K562 (cell line): Measurements from ENCODE around the gene CNTFR. TPM values are rescaled to one million over a fixed set of nuclear protein-coding genes. Genes with fewer than 3 reads are reported as not detected.
A peak's percentile ranks its signal among the peaks of the same experiment; 100 is the strongest.

Experiments used
- ARNT ChIP-seq, 2 experiments: fragments of 450-650 bp; IDR thresholded peaks; 2 replicates each; pipeline ENCODE4 v1.6.1; 2016; ENCODE audit warnings: mild to moderate bottlenecking in 1 of 2
- EP300 ChIP-seq: IDR thresholded peaks from 2 replicates; pipeline ENCODE4 v1.6.1; 2012; ENCODE audit warnings: low read length, improper control_type of control experiment
- FOXK1 ChIP-seq: sonication (generic); formaldehyde crosslinking; IDR thresholded peaks from 2 replicates; pipeline ENCODE4 v1.8.0; 2022; ENCODE audit warnings: missing genetic modification reagents, mild to moderate bottlenecking, borderline replicate concordance
- HDAC6 ChIP-seq: IDR thresholded peaks from 2 replicates; pipeline ENCODE4 v1.6.1; 2012; ENCODE audit warnings: low read depth, mild to moderate bottlenecking, control low read depth, inconsistent platforms, low read length, moderate library complexity
- HNRNPUL1 ChIP-seq: fragments of 200-400 bp; formaldehyde crosslinking; IDR thresholded peaks from 2 replicates; pipeline ENCODE4 v1.6.1; 2017; ENCODE audit warnings: low read length
- MIER1 ChIP-seq: fragments of 450-650 bp; IDR thresholded peaks from 2 replicates; pipeline ENCODE4 v1.6.1; 2016; ENCODE audit warnings: antibody characterized with exemption, mild to moderate bottlenecking, low read depth
- TCF7 ChIP-seq: sonication (generic); IDR thresholded peaks from 2 replicates; pipeline ENCODE4 v1.6.1; 2016; ENCODE audit warnings: antibody characterized with exemption, borderline replicate concordance
- ZBTB43 ChIP-seq: sonication (generic); formaldehyde crosslinking; IDR thresholded peaks from 2 replicates; pipeline ENCODE4 v1.8.0; 2023; ENCODE audit warnings: mild to moderate bottlenecking, missing genetic modification reagents
- ZNF174 ChIP-seq: fragments of 250-450 bp; sonication (Bioruptor Pico); IDR thresholded peaks from 2 replicates; pipeline ENCODE4 v1.4.0; 2020; ENCODE audit warnings: mild to moderate bottlenecking
- ZNF274 ChIP-seq: IDR thresholded peaks from 2 replicates; pipeline ENCODE4 v1.6.1; 2011; ENCODE audit warnings: low read depth, mild to moderate bottlenecking, low read length, moderate library complexity, borderline replicate concordance
- ZNF717 ChIP-seq: fragments of 250-450 bp; sonication (Bioruptor Pico); IDR thresholded peaks from 2 replicates; pipeline ENCODE4 v1.5.0; 2021
- polyA plus RNA-seq, 8 experiments: library from polyadenylated mRNA; depleted of rRNA in 4 of 8; stranded (reverse) in 5 of 8; unstranded in 3 of 8; fragments of >200 nt; fragmentation: Nextera tagmentation in 2 of 8; fragmentation: Illumina TruSeq in 1 of 8; extraction: Ambion mirVana in 2 of 8; extraction: Trizol in 1 of 8; gene quantifications; 2 replicates each; pipeline versions ENCODE4 v1.2.1 to v1.2.3, GENCODE V29; 2011 to 2014; ENCODE audit warnings: inconsistent platforms in 1 of 8, missing spikeins in 1 of 8
- total RNA-seq, 7 experiments: library from RNA; depleted of rRNA in 6 of 7; stranded (reverse); fragments of >200 nt in 6 of 7; fragmentation: Illumina TruSeq in 2 of 7; extraction: Trizol in 2 of 7; gene quantifications; 2 replicates each; pipeline versions ENCODE4 v1.2.1 to v1.2.3, GENCODE V29; 2011 to 2021; ENCODE audit warnings: low replicate concordance in 1 of 7
- TF ChIP-seq, protein P1 (sequence below): fragments of 250-450 bp; sonication (Bioruptor Pico); IDR thresholded peaks from 2 replicates; pipeline ENCODE4 v1.5.0; 2021
- TF ChIP-seq, protein P2 (sequence below), 2 experiments: IDR thresholded peaks in 1 of 2; conservative IDR thresholded peaks in 1 of 2; 2 replicates each; pipeline ENCODE4 v1.6.1; 2016; ENCODE audit warnings: low read depth in 2 of 2, mild to moderate bottlenecking in 1 of 2, missing compliant biosample characterization in 1 of 2, missing genetic modification characterization in 1 of 2, moderate library complexity in 1 of 2

The CNTFR gene
- total and polyA plus RNA-seq, 9 of the 15 experiments (the other 6 are each of a cell fraction or from before 2014, with no cell fraction given) = not detected

- TF ChIP-seq, protein P1, sequence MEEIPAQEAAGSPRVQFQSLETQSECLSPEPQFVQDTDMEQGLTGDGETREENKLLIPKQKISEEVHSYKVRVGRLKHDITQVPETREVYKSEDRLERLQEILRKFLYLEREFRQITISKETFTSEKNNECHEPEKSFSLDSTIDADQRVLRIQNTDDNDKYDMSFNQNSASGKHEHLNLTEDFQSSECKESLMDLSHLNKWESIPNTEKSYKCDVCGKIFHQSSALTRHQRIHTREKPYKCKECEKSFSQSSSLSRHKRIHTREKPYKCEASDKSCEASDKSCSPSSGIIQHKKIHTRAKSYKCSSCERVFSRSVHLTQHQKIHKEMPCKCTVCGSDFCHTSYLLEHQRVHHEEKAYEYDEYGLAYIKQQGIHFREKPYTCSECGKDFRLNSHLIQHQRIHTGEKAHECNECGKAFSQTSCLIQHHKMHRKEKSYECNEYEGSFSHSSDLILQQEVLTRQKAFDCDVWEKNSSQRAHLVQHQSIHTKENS (CRISPR knock-in tag) = no peak
- no peak for TF ChIP-seq ZNF717 (CRISPR knock-in tag)
- no peak for TF ChIP-seq HNRNPUL1
- no peak for TF ChIP-seq ZNF274
- TF ChIP-seq, protein P2, sequence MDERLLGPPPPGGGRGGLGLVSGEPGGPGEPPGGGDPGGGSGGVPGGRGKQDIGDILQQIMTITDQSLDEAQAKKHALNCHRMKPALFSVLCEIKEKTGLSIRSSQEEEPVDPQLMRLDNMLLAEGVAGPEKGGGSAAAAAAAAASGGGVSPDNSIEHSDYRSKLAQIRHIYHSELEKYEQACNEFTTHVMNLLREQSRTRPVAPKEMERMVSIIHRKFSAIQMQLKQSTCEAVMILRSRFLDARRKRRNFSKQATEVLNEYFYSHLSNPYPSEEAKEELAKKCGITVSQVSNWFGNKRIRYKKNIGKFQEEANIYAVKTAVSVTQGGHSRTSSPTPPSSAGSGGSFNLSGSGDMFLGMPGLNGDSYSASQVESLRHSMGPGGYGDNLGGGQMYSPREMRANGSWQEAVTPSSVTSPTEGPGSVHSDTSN (CRISPR knock-in tag; IDR thresholded peaks at IDR 0.05; ENCODE audit: low read depth) = 0 out of 2 replicates have a peak, but pooled peaks have one; percentile 10
- TF ChIP-seq, protein P2 (tag; conservative IDR thresholded peaks at IDR 0.05; ENCODE audit: low read depth) = no peak
- no peak for TF ChIP-seq HDAC6
- TF ChIP-seq MIER1 = no peak
- no peak for TF ChIP-seq ZBTB43 (CRISPR knock-in tag)
- no peak for TF ChIP-seq EP300
- TF ChIP-seq FOXK1 (CRISPR knock-in tag) = no peak
- no peak for TF ChIP-seq TCF7
- no peak for TF ChIP-seq ARNT (IDR thresholded peaks at IDR 0.05)
- TF ChIP-seq ZNF174 = no peak
Measured at GRCh38 chr9:34611811-34612787, 22.6 kb upstream of the CNTFR start, which contains the start of gene RPP25L (continued).
